Duodenal mucosa (tissue), 2 donors: ENCODE measurements around the gene NGRN.

Experiments
- H3K27ac ChIP-seq: one replicate; pipeline ENCODE4 v1.7.0; 2013; ENCODE audit warnings: low read depth, low read length
- H3K27me3 ChIP-seq, 2 donors: one replicate each; pipeline ENCODE4 v1.7.0; 2013; ENCODE audit warnings: low read length in 2 of 2, control low read depth in 1 of 2; ENCODE audit not compliant: insufficient read depth in 2 of 2, control insufficient read depth in 1 of 2
- H3K36me3 ChIP-seq, 2 donors: one replicate each; pipeline ENCODE4 v1.7.0; 2013; ENCODE audit warnings: low read length in 2 of 2, control low read depth in 1 of 2; ENCODE audit not compliant: insufficient read depth in 2 of 2, control insufficient read depth in 1 of 2
- H3K4me1 ChIP-seq, 2 donors: one replicate each; pipeline ENCODE4 v1.7.0; 2013; ENCODE audit warnings: low read length in 2 of 2, control low read depth in 1 of 2; ENCODE audit not compliant: insufficient read depth in 2 of 2, control insufficient read depth in 1 of 2
- H3K4me3 ChIP-seq, 2 donors: one replicate each; pipeline ENCODE4 v1.7.0; 2013; ENCODE audit warnings: low read length in 2 of 2, low read depth in 1 of 2
- H3K9ac ChIP-seq, 2 donors: one replicate each; pipeline ENCODE4 v1.7.0; 2013; ENCODE audit warnings: low read length in 2 of 2, low read depth in 1 of 2
- H3K9me3 ChIP-seq, 2 donors: one replicate each; pipeline ENCODE4 v1.7.0; 2013; ENCODE audit warnings: low read length in 2 of 2, control low read depth in 1 of 2; ENCODE audit not compliant: control insufficient read depth in 1 of 2

NGRN gene

DNA sequence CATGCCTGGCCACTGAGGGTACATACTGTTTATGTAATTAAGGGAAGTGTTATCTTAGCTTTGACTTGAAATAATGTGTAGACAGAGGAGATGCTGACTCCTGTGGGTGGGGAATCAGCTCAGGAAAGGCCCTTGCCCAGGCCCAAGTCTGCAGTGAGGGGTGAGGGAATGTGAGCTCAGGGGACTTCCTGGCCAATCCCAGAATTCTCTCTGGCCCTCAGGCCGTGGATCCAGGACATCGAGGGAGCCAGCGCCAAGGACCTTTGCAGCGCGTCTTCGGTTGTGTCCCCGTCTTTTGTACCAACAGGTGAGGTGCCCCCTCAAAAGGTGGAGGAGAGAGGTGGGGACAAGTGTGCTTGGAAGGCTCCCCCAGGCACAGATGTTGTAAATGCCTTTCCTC is 38.1 kb upstream of the NGRN start:
- H3K4me3 ChIP-seq: no peak overlapping the region
- peaks cover 69 to 85% of the 10 kb centered on the region in 2 donors for H3K36me3 ChIP-seq

DNA sequence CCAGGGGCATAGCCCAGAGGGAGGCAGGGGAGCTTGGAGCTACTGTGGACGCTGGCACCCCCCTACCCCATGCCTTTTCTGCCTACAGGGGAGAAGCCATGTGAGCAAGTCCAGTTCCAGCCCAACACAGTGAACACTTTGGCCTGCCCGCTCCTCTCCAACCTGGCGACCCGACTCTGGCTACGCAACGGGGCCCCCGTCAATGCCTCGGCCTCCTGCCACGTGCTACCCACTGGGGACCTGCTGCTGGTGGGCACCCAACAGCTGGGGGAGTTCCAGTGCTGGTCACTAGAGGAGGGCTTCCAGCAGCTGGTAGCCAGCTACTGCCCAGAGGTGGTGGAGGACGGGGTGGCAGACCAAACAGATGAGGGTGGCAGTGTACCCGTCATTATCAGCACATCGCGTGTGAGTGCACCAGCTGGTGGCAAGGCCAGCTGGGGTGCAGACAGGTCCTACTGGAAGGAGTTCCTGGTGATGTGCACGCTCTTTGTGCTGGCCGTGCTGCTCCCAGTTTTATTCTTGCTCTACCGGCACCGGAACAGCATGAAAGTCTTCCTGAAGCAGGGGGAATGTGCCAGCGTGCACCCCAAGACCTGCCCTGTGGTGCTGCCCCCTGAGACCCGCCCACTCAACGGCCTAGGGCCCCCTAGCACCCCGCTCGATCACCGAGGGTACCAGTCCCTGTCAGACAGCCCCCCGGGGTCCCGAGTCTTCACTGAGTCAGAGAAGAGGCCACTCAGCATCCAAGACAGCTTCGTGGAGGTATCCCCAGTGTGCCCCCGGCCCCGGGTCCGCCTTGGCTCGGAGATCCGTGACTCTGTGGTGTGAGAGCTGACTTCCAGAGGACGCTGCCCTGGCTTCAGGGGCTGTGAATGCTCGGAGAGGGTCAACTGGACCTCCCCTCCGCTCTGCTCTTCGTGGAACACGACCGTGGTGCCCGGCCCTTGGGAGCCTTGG is 37.4 kb upstream of the NGRN start:
- Histone ChIP-seq H3K27ac (no peak overlapping the region), H3K36me3 (peaks cover 66 to 77% of the 10 kb centered on the region in 2 donors), H3K4me3 (no peak overlapping the region), H3K4me1 (peaks cover 34 to 41% of the 10 kb centered on the region in 2 donors), H3K9ac (no peak overlapping the region), H3K9me3 (no peaks in the 10 kb centered on the region), H3K27me3 (no peaks in the 10 kb centered on the region)

More for the DNA sequence above, 38.1 kb upstream of the NGRN start:
- Histone ChIP-seq H3K9me3 (no peaks in the 10 kb centered on the region), H3K27me3 (no peaks in the 10 kb centered on the region), H3K9ac (no peak overlapping the region), H3K27ac (no peak overlapping the region), H3K4me1 (peaks cover 33% of the 10 kb centered on the region in 2 donors)

DNA sequence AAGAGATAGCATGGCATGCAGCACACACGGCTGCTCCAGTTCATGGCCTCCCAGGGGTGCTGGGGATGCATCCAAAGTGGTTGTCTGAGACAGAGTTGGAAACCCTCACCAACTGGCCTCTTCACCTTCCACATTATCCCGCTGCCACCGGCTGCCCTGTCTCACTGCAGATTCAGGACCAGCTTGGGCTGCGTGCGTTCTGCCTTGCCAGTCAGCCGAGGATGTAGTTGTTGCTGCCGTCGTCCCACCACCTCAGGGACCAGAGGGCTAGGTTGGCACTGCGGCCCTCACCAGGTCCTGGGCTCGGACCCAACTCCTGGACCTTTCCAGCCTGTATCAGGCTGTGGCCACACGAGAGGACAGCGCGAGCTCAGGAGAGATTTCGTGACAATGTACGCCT is 36.5 kb upstream of the NGRN start:
- Histone ChIP-seq H3K27me3 (no peaks in the 10 kb centered on the region), H3K9me3 (no peaks in the 10 kb centered on the region), H3K9ac (no peak overlapping the region), H3K27ac (no peak overlapping the region), H3K4me3 (no peak overlapping the region), H3K4me1 (peaks cover 34 to 41% of the 10 kb centered on the region in 2 donors), H3K36me3 (peaks cover 58 to 69% of the 10 kb centered on the region in 2 donors)

DNA sequence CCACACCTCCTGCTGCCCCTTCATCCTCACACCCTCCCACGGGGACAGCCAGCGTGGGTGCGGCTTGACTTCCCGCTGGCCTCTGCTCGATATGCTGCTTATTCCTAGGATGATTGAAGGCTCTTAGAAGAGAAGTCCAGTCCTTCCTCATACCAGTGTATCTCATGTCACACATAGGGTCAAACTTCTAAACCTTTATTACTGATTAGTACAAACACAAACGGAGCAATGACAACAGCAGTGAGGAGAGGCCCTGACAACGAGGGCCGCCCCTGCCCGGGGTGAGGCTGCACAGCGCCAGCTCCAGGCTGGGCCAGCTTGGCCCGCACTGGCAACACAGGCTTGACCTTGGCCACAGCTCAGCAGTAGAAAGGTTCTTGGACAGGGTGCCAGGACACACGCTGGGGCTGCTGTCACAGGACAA is 35.4 kb upstream of the NGRN start:
- peaks cover 47 to 57% of the 10 kb centered on the region in 2 donors for H3K36me3 ChIP-seq

DNA sequence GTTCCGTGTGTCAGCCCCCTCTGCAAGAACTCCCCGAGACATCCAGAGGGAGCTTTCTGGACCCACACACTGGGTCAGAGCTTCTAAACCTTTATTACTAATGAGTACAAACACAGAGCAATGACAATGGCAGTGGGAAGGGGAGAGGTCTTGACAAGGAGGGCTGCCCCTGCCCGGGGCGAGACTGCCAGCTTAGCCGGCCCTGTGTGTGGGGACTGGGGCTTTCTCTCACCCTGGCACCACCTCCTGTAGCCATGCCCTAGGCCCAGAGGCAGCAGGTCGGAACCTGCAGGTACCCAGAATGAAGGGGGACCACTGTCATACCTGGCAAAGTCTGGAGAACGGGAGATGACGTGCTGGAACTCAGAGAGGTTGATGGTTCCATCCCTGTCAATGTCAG is 34.9 kb upstream of the NGRN start:
- Histone ChIP-seq H3K36me3 (peaks cover 43 to 52% of the 10 kb centered on the region in 2 donors), H3K27me3 (no peaks in the 10 kb centered on the region)

More for the DNA sequence above, 35.4 kb upstream of the NGRN start:
- Histone ChIP-seq H3K27me3 (no peaks in the 10 kb centered on the region), H3K9ac (peak overlapping the region; percentile 49 to 58), H3K4me1 (peaks cover 40 to 50% of the 10 kb centered on the region in 2 donors), H3K9me3 (no peaks in the 10 kb centered on the region), H3K4me3 (peak overlapping the region in 1 of 2 donors; percentile 20), H3K27ac (peak overlapping the region; percentile 70)

DNA sequence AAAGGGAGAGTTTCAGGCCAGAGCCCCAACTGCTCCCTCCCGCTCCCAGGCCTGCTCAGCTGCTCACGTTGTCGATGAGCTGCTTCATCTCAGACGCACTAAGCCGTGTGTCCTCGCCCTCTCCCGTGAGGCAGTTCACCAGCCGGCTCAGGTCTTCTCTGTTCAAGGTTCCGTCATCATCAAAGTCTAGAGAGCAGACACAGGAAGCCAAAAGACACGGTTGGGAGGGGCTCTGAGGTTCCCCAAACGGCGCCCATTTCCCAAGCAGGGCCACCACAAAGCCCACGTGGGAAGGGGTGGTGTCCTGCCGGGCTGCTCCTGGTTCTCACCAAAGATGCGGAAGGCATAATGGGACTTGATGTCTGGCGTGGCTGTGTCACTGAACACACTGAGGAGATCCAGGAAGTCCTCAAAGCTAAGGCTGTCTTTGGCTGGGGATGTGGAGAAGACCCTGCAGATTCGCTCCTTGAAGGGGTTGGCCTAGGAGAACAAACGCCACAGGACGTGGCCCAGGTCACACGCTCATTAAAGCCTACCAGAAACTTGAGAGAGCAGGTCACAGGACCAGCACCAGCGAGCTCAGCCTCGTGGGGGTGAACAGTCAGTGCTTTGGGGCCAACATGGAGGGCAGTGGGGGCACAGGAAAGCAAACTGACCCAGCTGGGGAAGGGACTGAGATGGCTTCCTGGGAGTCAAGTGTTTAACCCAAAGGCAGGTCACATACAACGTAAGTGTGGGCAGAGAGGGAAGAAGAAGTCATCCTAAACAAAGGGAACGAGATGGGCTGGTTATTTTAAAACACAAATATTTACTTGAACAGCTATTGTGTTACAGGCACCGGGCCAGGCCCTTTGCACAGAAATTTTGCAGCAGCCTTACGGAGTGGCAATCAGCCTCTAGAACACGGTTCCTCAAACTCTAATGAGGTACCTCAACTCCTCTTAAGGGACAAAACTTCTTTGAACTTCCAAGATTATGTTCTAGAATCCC is 34.1 kb upstream of the NGRN start:
- peak overlapping the region; percentile 87 to 90 for H3K4me3 ChIP-seq
- peak overlapping the region; percentile 49 to 95 for H3K9ac ChIP-seq
- H3K4me1 ChIP-seq: peaks cover 41 to 51% of the 10 kb centered on the region in 2 donors
- H3K9me3 ChIP-seq: no peaks in the 10 kb centered on the region
- no peaks in the 10 kb centered on the region for H3K27me3 ChIP-seq
- peak overlapping the region; percentile 70 for H3K27ac ChIP-seq
- H3K36me3 ChIP-seq: peaks cover 40 to 51% of the 10 kb centered on the region in 2 donors

More for the DNA sequence above, 34.9 kb upstream of the NGRN start:
- peak overlapping the region; percentile 20 to 36 for H3K4me3 ChIP-seq
- peak overlapping the region; percentile 70 for H3K27ac ChIP-seq
- no peaks in the 10 kb centered on the region for H3K9me3 ChIP-seq
- H3K9ac ChIP-seq: peak overlapping the region; percentile 49 to 58
- peaks cover 41 to 51% of the 10 kb centered on the region in 2 donors for H3K4me1 ChIP-seq

DNA sequence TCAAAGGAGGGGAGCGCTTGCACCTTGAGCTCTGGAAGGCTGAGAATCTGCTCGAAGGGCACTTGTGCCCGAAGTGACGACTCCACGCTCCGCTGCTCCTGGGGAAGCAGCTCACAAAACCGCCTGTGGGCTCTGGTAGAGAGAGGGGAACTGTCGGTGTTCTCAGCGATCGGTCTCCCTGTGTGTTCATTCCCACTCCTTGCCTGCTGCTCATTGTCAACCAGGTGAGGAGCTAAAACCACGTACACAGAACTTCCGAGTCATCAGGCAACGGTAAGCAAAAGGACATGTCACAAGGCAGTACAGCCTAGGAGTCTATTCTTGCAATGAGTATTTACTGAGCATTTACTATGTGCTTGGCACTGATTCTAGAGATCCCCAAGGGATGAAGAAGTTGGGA is 33.3 kb upstream of the NGRN start:
- Histone ChIP-seq H3K27me3 (no peaks in the 10 kb centered on the region), H3K9ac (peak overlapping the region; percentile 67 to 95), H3K4me1 (peaks cover 41 to 51% of the 10 kb centered on the region in 2 donors), H3K9me3 (no peaks in the 10 kb centered on the region), H3K27ac (no peak overlapping the region), H3K36me3 (peaks cover 36 to 48% of the 10 kb centered on the region in 2 donors), H3K4me3 (peak overlapping the region; percentile 87 to 90)

DNA sequence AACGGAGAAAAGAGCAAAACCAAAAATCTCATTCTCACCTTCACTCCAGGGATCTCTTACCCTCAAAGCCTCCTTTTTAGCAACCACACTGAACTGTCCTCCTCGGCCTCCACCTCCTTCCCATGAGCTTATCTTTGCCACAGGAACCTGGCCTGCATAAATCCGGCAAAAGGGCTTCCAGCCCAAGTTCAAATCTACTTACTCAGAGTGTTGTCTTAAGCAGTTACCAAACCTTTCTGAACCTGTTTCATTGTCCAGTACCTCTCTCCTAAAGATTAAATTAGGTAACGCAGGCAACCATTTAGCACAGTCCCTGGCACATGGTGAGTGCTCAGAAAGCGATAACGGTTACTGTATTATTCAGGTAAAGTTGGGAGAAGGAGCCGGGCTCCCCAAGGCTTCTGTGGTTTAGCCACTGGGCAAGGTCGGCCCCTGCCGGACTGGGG is 32.5 kb upstream of the NGRN start:
- Histone ChIP-seq H3K27ac (peak overlapping the region; percentile 96), H3K9me3 (no peaks in the 10 kb centered on the region)

DNA sequence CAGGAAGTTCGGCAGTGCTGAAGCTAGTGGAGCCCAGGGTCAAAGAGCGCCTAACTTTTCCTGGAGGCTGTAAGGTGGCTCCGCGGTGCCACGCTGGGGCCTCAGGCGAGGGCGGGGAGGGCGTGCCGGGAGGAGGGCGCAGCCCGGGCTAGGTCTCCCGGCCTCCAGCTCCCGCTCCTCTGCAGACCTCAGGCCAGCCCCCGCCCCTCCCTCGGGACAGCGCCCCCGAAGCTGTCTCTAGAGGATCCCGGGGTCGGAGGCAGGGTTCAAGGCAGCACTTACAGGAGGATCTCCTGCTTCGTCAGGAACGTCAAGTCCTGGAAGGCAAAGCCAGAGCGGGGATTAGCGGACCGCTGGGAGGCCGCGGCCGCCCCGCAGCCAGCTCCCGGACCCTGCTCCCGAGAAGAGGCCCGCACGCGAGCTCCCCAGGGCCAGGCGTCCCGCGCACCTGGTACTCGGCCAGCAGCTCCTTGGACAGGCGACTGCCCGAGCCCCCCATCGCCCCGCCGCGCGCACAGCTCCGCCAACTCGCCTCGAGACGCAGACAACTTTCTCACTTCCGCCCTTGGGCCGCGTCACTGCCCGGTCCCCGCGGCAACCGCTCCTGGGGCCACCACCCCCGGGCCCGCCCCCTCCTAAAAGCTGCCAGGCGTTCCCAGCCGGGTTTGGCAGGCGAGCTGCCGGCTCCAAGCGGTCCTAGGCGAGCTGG is 31.9 kb upstream of the NGRN start, which contains the start of gene CIB1:
Gene CIB1 (minus strand): TSS at position 555 of the 709 bp plus-strand sequence. CDS start 56 bp downstream, at position 499.
- Histone ChIP-seq H3K9me3 (no peaks in the 10 kb centered on the region), H3K27me3 (no peaks in the 10 kb centered on the region), H3K36me3 (peaks cover 23 to 48% of the 10 kb centered on the region in 2 donors), H3K4me3 (peak within 1 kb of the TSS; percentile 88 to 90), H3K9ac (peak within 1 kb of the TSS; percentile 86 to 95), H3K4me1 (peaks cover 41 to 51% of the 10 kb centered on the region in 2 donors), H3K27ac (peak within 1 kb of the TSS; percentile 96)

More for the DNA sequence above, 32.5 kb upstream of the NGRN start:
- H3K36me3 ChIP-seq: peaks cover 28 to 48% of the 10 kb centered on the region in 2 donors
- peak overlapping the region; percentile 67 to 95 for H3K9ac ChIP-seq
- H3K27me3 ChIP-seq: no peaks in the 10 kb centered on the region
- H3K4me1 ChIP-seq: peaks cover 41 to 51% of the 10 kb centered on the region in 2 donors
- peak overlapping the region; percentile 87 to 90 for H3K4me3 ChIP-seq
